Natural killer cell (primary cell): Measurements from ENCODE around the gene VAV1. TPM values are rescaled to one million over a fixed set of nuclear protein-coding genes. Genes with fewer than 3 reads are reported as not detected.
A peak's percentile ranks its signal among the peaks of the same experiment; 100 is the strongest.

Source experiments
- ATAC-seq, 3 donors: fragments of 150-1000 bp in 2 of 3; fragments of 200-7000 bp in 1 of 3; cut with Tn5 transposase; 1 replicate in 1 of 3; 2 replicates in 2 of 3; pipeline ENCODE4 v1.10.0; 2021; ENCODE audit warnings: mild to moderate bottlenecking in 2 of 3, moderate library complexity in 2 of 3
- DNase-seq, 2 donors: peaks; one replicate each; pipeline versions ENCODE4 v3.0.0 to v3.0.0-alpha.2; 2013 to 2021; ENCODE audit warnings: mixed read lengths in 1 of 2
- H3K27ac ChIP-seq: one replicate; pipeline ENCODE4 v1.5.1; 2013; ENCODE audit warnings: mild to moderate bottlenecking, low read length
- H3K27me3 ChIP-seq: one replicate; pipeline ENCODE4 v1.6.1; 2013; ENCODE audit warnings: low read length; ENCODE audit not compliant: control insufficient read depth, insufficient read depth
- H3K36me3 ChIP-seq: one replicate; pipeline ENCODE4 v1.6.1; 2013; ENCODE audit warnings: low read length; ENCODE audit not compliant: control insufficient read depth, insufficient read depth
- H3K4me1 ChIP-seq: one replicate; pipeline ENCODE4 v1.6.1; 2013; ENCODE audit warnings: low read length; ENCODE audit not compliant: control insufficient read depth, insufficient read depth
- H3K4me3 ChIP-seq: one replicate; pipeline ENCODE4 v1.5.1; 2013; ENCODE audit warnings: low read length
- H3K9me3 ChIP-seq: one replicate; pipeline ENCODE4 v1.6.1; 2013; ENCODE audit warnings: low read length; ENCODE audit not compliant: control insufficient read depth, insufficient read depth
- H3K27ac Mint-ChIP-seq, 2 donors: one replicate each; pipeline ENCODE4 v1.8.0; 2022; ENCODE audit warnings: mild to moderate bottlenecking in 2 of 2, mixed read lengths in 2 of 2, moderate library complexity in 1 of 2
- H3K27me3 Mint-ChIP-seq, 2 donors: one replicate each; pipeline ENCODE4 v1.8.0; 2022; ENCODE audit warnings: low read depth in 2 of 2, mixed read lengths in 2 of 2
- H3K36me3 Mint-ChIP-seq: one replicate; pipeline ENCODE4 v1.8.0; 2022; ENCODE audit warnings: mixed read lengths
- H3K4me1 Mint-ChIP-seq, 2 donors: one replicate each; pipeline ENCODE4 v1.8.0; 2022; ENCODE audit warnings: mixed read lengths in 2 of 2
- H3K4me3 Mint-ChIP-seq: one replicate; pipeline ENCODE4 v1.8.0; 2022; ENCODE audit warnings: mild to moderate bottlenecking, moderate library complexity, mixed read lengths
- H3K9me3 Mint-ChIP-seq, 2 donors: one replicate each; pipeline ENCODE4 v1.8.0; 2022; ENCODE audit warnings: mixed read lengths in 2 of 2
- CTCF ChIP-seq: fragments of 200-600 bp; IDR thresholded peaks from one replicate; pipeline ENCODE4 v1.8.0; 2022; ENCODE audit warnings: antibody characterized with exemption
- WGBS: methylation state at CpG from one replicate; pipeline ENCODE4 v1.1.7; 2013; ENCODE audit warnings: missing lambda C conversion rate; ENCODE audit not compliant: insufficient coverage; 5-methylcytosine and 5-hydroxymethylcytosine counted together
- intact Hi-C: fragments of 100-400 bp; cut with micrococcal nuclease; formaldehyde crosslinking; loops from one replicate; pipeline ENCODE4 v1.14.2; 2022
- total RNA-seq, 4 donors: library from RNA; stranded (reverse); fragments of 120-200 nt in 1 of 4; gene quantifications; one replicate each; pipeline versions ENCODE4 v1.2.3 to v1.2.4, GENCODE V29; 2013 to 2022

The VAV1 gene
- total RNA-seq, 3 donors from 2014 or later (not counting 1 experiment from before 2014, with no cell fraction given) = 141 to 167 (median 164) TPM

- Histone ChIP-seq H3K27me3 (no peaks in the 10 kb centered on the region), H3K4me1 (peaks cover 53% of the 10 kb centered on the region), H3K9me3 (no peaks in the 10 kb centered on the region), H3K4me3 (peak overlapping the region; percentile 43), H3K36me3 (peaks cover 2% of the 10 kb centered on the region), H3K27ac (peak overlapping the region; percentile 66)
- DNase-seq (peak in 1 of 2 donors; percentile 63), ATAC-seq (no peak)
- Mint-ChIP-seq H3K36me3 (no peaks in the 10 kb centered on the region), H3K4me3 (peak overlapping the region; percentile 96), H3K27me3 (no peaks in the 10 kb centered on the region), H3K27ac (peak overlapping the region; percentile 98), H3K9me3 (no peaks in the 10 kb centered on the region), H3K4me1 (peaks cover 29 to 41% of the 10 kb centered on the region in 2 donors)
- intact Hi-C loops = loop anchor here (1.0 to 5.0 kb wide), 2 partner anchors 28 to 222 kb away; partner anchors contain the start of gene SH2D3A
- WGBS = 17% methylated on average over 24 of the region's 24 CpGs
- peak; percentile 54 for TF ChIP-seq CTCF
Measured at GRCh38 chr19:6738787-6739389, 33.6 kb upstream of the VAV1 start.

- Histone ChIP-seq H3K27me3 (no peaks in the 10 kb centered on the region), H3K27ac (peak within 1 kb of the TSS; percentile 66), H3K36me3 (peaks cover 2% of the 10 kb centered on the region), H3K9me3 (no peaks in the 10 kb centered on the region), H3K4me3 (peak within 1 kb of the TSS; percentile 54), H3K4me1 (peaks cover 53% of the 10 kb centered on the region)
- under 1% methylated on average over 47 of the region's 47 CpGs for WGBS
- DNase-seq (peak; percentile 78 to 91), ATAC-seq (peak; percentile 16 to 47 (median 17))
- no peaks in the 10 kb centered on the region for H3K9me3 Mint-ChIP-seq
- intact Hi-C loops = loop anchor here (5.0 kb wide), 1 partner anchor 222 kb away; no protein-coding TSS in a partner anchor
- H3K36me3 Mint-ChIP-seq = no peaks in the 10 kb centered on the region
- peak within 1 kb of the TSS; percentile 98 for H3K27ac Mint-ChIP-seq
- peak within 1 kb of the TSS; percentile 96 for H3K4me3 Mint-ChIP-seq
- H3K4me1 Mint-ChIP-seq = peaks cover 29 to 41% of the 10 kb centered on the region in 2 donors
- no peak for TF ChIP-seq CTCF
- no peaks in the 10 kb centered on the region for H3K27me3 Mint-ChIP-seq
Measured at GRCh38 chr19:6739390-6739882, 33.1 kb upstream of the VAV1 start, which contains the start of gene TRIP10. TSS of gene TRIP10 (plus strand) at chr19:6739680. CDS start at chr19:6739762, 82 bp downstream.

- H3K36me3 ChIP-seq = peaks cover 2% of the 10 kb centered on the region
- H3K27ac Mint-ChIP-seq = peak overlapping the region in 1 of 2 donors; percentile 98
- intact Hi-C loops = loop anchor here (5.0 kb wide), 1 partner anchor 223 kb away; no protein-coding TSS in a partner anchor
- no peaks in the 10 kb centered on the region for H3K27me3 Mint-ChIP-seq
- TF ChIP-seq CTCF = no peak
- no peaks in the 10 kb centered on the region for H3K9me3 Mint-ChIP-seq
- no peak for DNase-seq
- peaks cover 29 to 41% of the 10 kb centered on the region in 2 donors for H3K4me1 Mint-ChIP-seq
- no peaks in the 10 kb centered on the region for H3K27me3 ChIP-seq
- peak overlapping the region; percentile 54 for H3K4me3 ChIP-seq
- no peaks in the 10 kb centered on the region for H3K9me3 ChIP-seq
- H3K36me3 Mint-ChIP-seq = no peaks in the 10 kb centered on the region
- peak overlapping the region; percentile 50 for H3K4me3 Mint-ChIP-seq
- H3K4me1 ChIP-seq = peaks cover 53% of the 10 kb centered on the region
- WGBS = under 1% methylated on average over 27 of the region's 34 CpGs
- no peak for ATAC-seq
- no peak overlapping the region for H3K27ac ChIP-seq
Measured at GRCh38 chr19:6739883-6740588, 32.5 kb upstream of the VAV1 start.
